Left ventricle myocardium inferior (tissue), 1 donor: ENCODE results near the gene CT47A1. TPM values are rescaled to one million over a fixed set of nuclear protein-coding genes. Genes with fewer than 3 reads are reported as not detected.

Experiments
- total RNA-seq: library from RNA; stranded (reverse); fragmentation: NEBNext Ultra II Directional; extraction: Animal tissue kit (Norgen Biotek cat#: 25700); gene quantifications from one replicate; pipeline ENCODE4 v1.2.1, GENCODE V29; 2021
- donor health status: DM: no; HTN: yes; CAD: no; lungs with severe emphysema.

The CT47A1 gene
- total RNA-seq, 1 donor from 2014 or later = not detected

Other genes starting within 250 kb of the CT47A1 start
- gene CT47B1, start 109.9 kb downstream of the CT47A1 start, total RNA-seq = not detected
- not detected for gene CT47A11, start 48.6 kb downstream of the CT47A1 start, total RNA-seq
- not detected for gene CT47A10, start 43.7 kb downstream of the CT47A1 start, total RNA-seq
- gene CT47A9, start 38.9 kb downstream of the CT47A1 start, total RNA-seq = not detected
- not detected for gene CT47A8, start 34.0 kb downstream of the CT47A1 start, total RNA-seq
- gene CT47A7, start 29.2 kb downstream of the CT47A1 start, total RNA-seq = not detected
- not detected for gene CT47A6, start 24.3 kb downstream of the CT47A1 start, total RNA-seq
- not detected for gene CT47A5, start 19.4 kb downstream of the CT47A1 start, total RNA-seq
- not detected for gene CT47A4, start 14.6 kb downstream of the CT47A1 start, total RNA-seq
- gene CT47A3, start 9.7 kb downstream of the CT47A1 start, total RNA-seq = not detected
- not detected for gene CT47A2, start 4.8 kb downstream of the CT47A1 start, total RNA-seq
- 1.5 TPM for gene GLUD2, start 61.9 kb upstream of the CT47A1 start, total RNA-seq